RWPE2 (cell line): ENCODE measurements around the gene PLCH2.

Experiments
- ATAC-seq: fragments of 200-7000 bp; cut with Tn5 transposase; 3 replicates; pipeline ENCODE4 v1.9.1; 2021; ENCODE audit warnings: low read depth
- DNase-seq: peaks from one replicate; pipeline ENCODE4 v3.0.0-alpha.2; 2020; ENCODE audit warnings: low spot score
- H3K27ac ChIP-seq: fragments of 450-650 bp; 2 replicates; pipeline ENCODE4 v1.5.1; 2017; ENCODE audit warnings: mild to moderate bottlenecking; ENCODE audit not compliant: poor library complexity, severe bottlenecking
- H3K27me3 ChIP-seq: fragments of 250-450 bp; sonication (Bioruptor Pico); 2 replicates; pipeline ENCODE4 v1.5.1; 2021; ENCODE audit warnings: mild to moderate bottlenecking, moderate library complexity; ENCODE audit not compliant: insufficient read depth, poor library complexity, severe bottlenecking
- H3K36me3 ChIP-seq: fragments of 250-450 bp; sonication (Bioruptor Pico); 2 replicates; pipeline ENCODE4 v1.5.1; 2020; ENCODE audit warnings: low read depth, mild to moderate bottlenecking, moderate library complexity
- H3K4me1 ChIP-seq: fragments of 250-450 bp; sonication (Bioruptor Pico); 2 replicates; pipeline ENCODE4 v1.5.1; 2021; ENCODE audit warnings: mild to moderate bottlenecking, moderate library complexity; ENCODE audit not compliant: insufficient read depth, poor library complexity, severe bottlenecking
- H3K4me3 ChIP-seq: fragments of 250-450 bp; sonication (Bioruptor Pico); 2 replicates; pipeline ENCODE4 v1.5.1; 2021; ENCODE audit warnings: mild to moderate bottlenecking, moderate library complexity; ENCODE audit not compliant: severe bottlenecking
- H3K9me3 ChIP-seq: fragments of 250-450 bp; sonication (Bioruptor Pico); 2 replicates; pipeline ENCODE4 v1.5.1; 2021; ENCODE audit warnings: mild to moderate bottlenecking, moderate library complexity; ENCODE audit not compliant: severe bottlenecking
- CTCF ChIP-seq: fragments of 450-650 bp; IDR thresholded peaks from one replicate; pipeline ENCODE4 v1.5.1; 2017; ENCODE audit warnings: mild to moderate bottlenecking, moderate library complexity; ENCODE audit not compliant: poor library complexity, severe bottlenecking

The PLCH2 gene

DNA sequence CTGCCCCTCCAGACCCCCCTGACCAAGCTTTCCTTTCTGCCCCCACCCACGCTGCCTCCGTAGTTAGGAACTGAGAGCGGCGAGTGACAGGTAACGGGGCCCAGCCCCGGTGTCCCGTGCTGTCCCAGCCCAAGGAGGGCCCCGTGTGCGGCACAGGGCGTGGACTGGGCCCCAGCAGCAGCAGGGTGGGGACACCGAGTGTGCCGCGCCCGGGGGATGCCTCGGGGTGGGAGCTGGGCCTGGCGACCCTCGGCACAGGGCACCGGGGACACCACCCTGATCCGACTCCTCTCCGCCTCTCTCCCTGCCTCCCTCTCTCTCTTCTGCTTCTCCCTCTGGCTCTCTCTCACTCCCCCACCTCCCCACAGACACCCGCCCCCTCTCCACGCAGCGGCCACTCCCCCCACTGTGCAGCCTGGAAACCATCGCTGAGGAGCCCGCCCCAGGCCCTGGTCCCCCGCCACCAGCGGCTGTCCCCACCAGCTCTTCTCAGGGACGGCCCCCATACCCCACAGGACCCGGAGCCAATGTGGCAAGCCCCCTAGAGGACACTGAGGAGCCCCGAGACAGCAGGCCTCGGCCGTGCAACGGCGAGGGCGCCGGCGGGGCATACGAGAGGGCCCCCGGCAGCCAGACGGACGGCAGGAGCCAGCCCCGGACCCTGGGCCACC lies 27.6 kb downstream of the PLCH2 start:
- no peak for ATAC-seq
- no peaks in the 10 kb centered on the region for H3K9me3 ChIP-seq
- no peak for DNase-seq
- H3K27ac ChIP-seq: no peak overlapping the region
- H3K4me1 ChIP-seq: peaks cover 6% of the 10 kb centered on the region
- peaks cover 35% of the 10 kb centered on the region for H3K36me3 ChIP-seq
- no peaks in the 10 kb centered on the region for H3K27me3 ChIP-seq
- H3K4me3 ChIP-seq: no peak overlapping the region
- TF ChIP-seq CTCF: no peak

DNA sequence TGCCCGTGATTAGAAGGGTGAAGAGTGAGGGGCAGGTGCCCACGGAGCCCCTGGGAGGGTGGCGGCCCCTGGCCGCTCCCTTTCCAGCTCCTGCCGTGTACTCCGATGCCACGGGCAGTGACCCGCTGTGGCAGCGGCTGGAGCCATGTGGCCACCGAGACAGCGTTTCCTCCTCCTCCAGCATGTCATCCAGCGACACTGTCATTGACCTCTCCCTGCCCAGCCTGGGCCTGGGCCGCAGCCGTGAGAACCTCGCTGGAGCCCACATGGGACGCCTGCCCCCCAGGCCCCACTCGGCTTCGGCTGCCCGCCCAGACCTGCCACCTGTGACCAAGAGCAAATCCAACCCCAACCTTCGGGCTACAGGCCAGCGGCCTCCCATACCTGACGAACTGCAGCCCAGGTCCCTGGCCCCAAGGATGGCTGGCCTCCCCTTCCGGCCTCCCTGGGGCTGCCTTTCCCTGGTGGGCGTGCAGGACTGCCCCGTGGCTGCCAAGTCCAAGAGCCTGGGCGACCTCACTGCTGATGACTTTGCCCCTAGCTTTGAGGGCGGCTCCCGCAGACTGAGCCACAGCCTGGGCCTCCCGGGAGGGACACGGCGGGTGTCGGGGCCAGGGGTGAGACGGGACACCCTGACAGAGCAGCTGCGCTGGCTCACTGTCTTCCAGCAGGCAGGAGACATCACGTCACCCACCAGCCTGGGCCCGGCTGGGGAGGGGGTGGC lies 28.3 kb downstream of the PLCH2 start:
- ATAC-seq: no peak
- no peak for TF ChIP-seq CTCF
- H3K36me3 ChIP-seq: peaks cover 37% of the 10 kb centered on the region
- H3K4me1 ChIP-seq: peaks cover 4% of the 10 kb centered on the region
- DNase-seq: no peak
- H3K27me3 ChIP-seq: no peaks in the 10 kb centered on the region
- no peaks in the 10 kb centered on the region for H3K9me3 ChIP-seq
- H3K4me3 ChIP-seq: no peak overlapping the region
- no peak overlapping the region for H3K27ac ChIP-seq

- no peak for TF ChIP-seq CTCF
- DNase-seq (no peak), ATAC-seq (no peak)
- Histone ChIP-seq H3K36me3 (peaks cover 36% of the 10 kb centered on the region), H3K4me1 (no peaks in the 10 kb centered on the region), H3K27me3 (no peaks in the 10 kb centered on the region), H3K4me3 (no peak overlapping the region), H3K9me3 (no peaks in the 10 kb centered on the region), H3K27ac (no peak overlapping the region)
These were observed 28.8 kb downstream of the PLCH2 start for GRCh38 chr1:2504949-2505272.

DNA sequence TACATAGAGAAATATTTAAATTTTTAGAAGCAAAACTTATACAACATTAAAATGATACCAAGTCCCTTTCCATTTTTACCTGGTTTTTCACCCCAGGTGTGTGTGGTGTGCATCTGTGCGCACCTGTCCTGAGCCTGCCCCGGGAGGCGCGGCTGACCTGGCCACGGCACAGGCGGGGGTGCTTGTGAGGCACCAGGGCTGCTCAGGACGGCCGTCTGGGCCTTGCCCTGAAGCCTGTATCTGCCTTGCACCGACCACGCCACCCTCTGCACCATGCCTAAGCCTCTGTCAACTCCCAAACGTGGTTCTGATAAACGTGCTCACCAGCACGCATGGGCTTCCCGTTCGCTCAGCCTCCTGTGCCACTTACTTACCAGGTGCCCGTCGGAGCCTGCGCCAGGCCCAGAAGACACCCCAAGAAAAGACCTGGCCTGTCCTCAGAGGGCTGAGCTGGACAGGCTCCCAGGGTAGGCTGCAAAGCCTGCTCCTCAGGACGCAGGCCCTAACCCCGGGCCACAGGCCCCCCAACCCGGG lies 29.4 kb downstream of the PLCH2 start:
- Histone ChIP-seq H3K4me3 (no peak overlapping the region), H3K27me3 (no peaks in the 10 kb centered on the region), H3K4me1 (no peaks in the 10 kb centered on the region), H3K9me3 (no peaks in the 10 kb centered on the region), H3K36me3 (peaks cover 33% of the 10 kb centered on the region), H3K27ac (no peak overlapping the region)
- peak; percentile 9; the same call in 2 of the 3 replicates for ATAC-seq
- no peak for TF ChIP-seq CTCF
- DNase-seq: no peak
